HG02588 (cell line): ENCODE measurements around the gene TRABD.

Experiments
- ATAC-seq: cut with Tn5 transposase; IDR thresholded peaks from one replicate; pipeline ENCODE4 v1.9.1; 2021; ENCODE audit warnings: mild to moderate bottlenecking, moderate library complexity; ENCODE audit not compliant: unreplicated experiment

Gene TRABD

DNA sequence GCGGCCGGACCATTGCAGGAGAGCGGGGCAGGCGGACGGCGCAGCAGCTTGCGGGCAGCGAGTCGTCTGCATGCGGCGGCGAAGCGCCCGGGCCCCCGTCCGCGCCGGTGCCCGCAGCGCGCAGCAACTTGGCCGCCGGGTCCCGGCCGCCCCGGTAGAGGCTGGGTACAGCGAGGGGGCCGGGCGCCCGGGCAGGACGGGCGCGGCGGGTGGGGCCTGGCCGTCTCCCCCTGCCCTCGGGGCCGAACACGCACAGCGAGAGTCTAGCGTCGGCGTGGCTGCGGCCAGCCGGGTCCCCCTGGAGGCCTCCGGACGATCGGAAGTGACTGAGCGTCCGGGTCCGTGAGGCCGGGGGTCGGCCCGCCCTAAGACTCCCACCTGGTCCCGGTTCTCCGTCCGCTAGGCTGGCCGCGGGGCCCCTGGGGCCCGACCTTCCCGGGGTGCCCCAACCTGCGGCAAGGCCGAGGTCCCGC, 775 bp upstream of the TRABD start:
- ATAC-seq = no peak

DNA sequence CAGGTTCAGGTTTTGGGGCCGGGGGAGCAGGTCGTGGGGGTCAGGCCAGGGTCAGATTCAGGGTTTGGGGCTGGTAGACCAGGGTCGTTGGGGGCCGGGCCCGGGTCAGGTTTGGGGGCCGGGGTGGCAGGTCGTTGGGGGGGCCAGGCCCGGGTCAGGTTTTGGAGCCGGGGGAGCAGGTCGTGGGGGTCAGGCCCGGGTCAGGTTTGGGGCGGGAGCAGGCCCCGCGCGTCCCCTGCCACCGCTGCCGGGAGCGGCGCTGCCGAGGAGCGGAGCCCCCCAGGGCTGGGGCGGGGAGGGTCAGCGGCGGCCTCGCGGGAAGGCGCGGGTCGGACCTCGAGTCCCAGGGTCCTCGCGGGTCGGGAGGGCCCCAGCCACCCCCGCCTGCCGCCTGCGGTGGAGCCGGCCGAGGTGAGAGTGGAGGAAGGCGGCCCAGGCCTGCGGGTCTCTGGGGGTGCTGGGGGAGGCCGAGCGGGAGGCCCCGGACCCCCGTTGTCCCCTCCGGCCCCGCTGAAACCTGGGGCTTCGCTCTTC, 535 bp downstream of the TRABD start:
- no peak for ATAC-seq

DNA sequence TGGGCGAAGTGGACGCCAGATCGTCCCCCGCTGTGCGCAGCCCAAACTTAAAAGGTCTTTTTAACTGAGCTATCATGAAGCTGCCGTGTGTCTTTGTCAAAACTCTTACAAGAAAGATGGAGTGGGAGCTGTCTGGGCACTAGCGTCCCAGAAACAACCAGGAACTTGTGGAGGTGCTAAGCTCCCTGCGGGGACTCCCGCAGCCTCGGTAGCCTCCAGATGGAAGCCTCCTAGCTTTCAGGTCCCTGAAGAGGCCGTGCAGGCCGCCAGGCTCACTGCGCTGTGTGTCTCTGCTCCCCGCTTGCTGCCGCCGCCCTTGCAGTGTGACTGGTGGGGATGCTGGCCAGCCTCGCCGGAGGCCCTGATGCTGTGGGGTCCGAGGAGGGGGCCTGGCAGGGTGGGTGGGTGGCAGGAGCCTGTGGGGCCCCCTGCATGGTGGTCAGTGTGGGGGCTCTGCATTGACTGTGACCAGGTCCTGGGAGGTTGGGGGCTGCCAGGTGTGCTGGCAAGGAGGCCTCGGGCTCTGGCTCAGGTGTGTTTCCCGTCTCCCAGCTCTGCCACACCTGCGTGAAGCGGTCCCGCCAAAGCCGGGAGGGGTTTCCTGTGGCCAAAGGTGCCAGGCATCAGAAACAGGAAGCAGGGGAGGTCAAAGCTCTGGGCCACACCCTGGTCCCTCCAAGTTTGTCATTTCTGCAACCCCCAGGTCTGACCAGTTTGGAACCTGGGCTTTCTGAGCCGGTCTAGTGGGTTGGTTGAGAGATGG, 1.2 kb downstream of the TRABD start:
- no peak for ATAC-seq

DNA sequence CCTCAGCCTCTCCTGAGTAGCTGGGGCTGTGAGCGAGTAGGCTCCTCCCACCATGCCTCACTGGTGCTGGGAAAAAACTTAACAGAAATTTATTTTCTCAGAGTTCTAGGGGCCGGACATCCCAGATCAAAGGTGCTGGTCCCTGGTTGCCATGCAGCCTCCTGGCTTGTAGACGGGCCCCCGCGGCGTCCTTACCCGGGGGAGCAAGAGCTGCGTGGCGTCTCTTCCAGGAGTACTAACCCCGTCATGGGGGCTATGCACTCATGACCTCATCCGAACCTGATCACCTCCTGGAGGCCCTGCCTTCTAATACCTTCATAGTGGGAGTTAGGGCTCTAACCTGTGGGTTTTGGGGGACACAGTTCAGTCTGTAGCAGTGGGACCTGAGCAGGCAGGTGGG, 2.6 kb downstream of the TRABD start:
- no peak for ATAC-seq

DNA sequence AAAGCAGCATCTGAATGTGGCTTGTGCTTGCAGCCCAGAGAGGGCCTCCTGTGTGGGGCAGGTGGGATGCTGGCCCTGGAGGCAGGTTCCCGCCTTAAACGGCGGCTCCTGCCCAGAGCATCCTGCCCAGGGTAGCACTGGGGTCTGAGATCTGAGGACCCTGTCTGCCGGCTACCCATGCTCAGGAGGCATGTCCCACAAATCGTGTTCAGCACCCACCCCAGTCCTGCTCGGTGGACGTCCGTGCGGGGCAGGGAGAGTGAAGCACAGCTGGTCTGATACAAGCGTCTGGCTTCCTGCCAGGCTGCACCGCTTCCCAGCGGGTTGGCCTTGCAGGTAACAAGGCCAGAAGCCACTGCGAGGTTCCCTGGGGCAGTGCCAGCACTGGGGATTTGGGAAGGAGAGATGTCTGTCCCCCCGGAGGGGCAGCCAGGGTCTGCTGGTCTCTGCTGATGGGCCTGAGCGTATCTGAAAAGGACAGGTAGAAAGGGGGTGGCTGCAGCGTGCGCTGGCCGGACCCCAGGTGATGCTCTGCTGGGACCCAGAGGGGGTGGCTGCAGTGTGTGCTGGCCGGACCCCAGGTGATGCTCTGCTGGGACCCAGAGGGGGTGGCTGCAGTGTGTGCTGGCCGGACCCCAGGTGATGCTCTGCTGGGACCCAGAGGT, 3.6 kb downstream of the TRABD start:
- no peak for ATAC-seq

DNA sequence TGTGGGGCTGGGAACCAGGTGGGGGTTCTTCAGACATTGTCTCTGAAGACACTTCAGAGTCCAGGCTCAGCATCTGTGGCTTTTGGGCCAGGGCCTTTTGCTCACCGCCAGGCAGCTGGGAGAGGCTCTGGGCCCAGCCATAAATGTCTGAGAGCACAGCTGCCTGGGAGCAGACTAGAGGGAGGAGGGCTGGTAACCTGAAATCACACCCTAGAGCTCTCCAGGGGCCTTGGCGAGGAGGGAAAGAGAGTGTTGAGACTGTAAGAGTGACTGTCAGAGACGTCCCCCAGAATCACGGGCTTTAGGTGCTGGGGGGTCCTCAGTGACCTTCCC, 4.1 kb downstream of the TRABD start:
- no peak for ATAC-seq

DNA sequence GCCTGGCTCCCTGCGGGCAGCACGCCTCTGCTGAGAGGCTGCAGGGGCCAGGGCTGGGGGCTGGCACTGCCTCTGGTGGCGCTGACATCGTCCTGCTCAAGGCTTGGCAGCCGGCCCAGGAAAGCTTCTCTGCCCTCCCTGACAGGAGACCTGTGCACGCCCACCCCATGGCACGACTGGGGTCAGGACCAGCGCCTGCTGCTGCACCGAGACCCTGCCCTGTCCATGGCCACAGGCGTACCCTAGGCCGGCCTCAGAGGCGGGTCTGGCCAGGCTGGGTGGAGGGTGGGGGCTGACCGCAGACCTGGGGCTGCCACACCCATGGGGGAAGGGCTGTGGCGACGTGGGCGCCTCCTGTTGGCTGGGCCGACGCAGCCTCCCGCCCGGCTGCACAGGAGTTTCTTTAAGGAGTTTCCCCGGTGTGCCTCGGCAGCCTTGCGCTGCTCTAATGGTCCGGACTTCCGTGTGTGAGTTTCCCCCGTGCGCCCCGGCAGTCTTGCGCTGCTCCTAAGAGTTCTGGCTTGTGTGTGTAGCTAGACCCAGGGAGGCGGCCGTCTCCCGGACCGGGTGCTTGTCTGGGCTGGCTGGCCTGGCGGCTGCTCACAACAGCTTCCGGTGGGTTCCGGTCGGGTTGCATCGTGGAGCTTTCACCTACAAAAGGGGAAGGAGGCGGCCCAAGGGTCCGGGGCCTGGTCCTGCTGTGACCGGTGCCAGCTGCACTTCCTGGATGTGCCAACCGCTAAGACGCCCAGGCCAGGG, 4.6 kb downstream of the TRABD start:
- ATAC-seq = peak; percentile 35

DNA sequence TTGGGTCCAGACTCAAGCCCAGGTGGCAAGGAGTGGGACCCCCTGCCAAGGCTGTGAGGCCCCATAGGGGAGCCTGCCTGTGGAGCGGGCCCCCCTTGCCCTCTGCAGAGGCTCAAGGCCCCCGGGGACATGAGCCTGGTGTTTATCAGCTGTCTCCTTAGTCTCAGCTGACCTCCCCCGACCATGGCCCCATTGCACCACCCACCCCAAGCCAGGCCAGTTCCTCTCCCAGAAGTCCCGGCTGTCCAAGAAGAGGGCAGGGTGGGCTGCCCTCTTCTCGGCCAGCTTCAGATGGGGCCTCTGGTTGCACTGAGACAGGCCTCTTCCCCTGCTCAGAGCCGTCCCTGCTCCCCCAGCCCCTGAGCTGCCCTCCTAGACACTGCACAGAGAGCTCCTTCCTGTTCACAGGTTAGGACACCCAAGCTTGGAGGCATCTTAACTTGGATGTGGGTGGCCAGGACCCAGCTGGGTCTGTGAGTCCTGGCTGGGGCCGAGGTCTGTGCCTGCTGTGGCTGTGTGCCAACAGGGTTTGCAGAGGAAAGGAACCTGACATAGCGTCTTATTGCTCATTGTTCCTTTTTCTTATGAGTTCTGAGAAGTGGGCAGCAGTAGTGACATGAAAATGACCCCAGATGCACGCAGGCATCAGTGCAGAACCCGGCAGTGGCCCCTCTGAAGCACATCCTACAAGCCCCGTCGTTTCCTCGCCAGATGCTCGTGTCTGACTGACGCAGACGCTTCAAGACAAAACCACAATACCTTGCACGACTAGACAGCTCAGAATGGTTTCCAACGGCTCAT, 5.4 kb downstream of the TRABD start:
- no peak for ATAC-seq

DNA sequence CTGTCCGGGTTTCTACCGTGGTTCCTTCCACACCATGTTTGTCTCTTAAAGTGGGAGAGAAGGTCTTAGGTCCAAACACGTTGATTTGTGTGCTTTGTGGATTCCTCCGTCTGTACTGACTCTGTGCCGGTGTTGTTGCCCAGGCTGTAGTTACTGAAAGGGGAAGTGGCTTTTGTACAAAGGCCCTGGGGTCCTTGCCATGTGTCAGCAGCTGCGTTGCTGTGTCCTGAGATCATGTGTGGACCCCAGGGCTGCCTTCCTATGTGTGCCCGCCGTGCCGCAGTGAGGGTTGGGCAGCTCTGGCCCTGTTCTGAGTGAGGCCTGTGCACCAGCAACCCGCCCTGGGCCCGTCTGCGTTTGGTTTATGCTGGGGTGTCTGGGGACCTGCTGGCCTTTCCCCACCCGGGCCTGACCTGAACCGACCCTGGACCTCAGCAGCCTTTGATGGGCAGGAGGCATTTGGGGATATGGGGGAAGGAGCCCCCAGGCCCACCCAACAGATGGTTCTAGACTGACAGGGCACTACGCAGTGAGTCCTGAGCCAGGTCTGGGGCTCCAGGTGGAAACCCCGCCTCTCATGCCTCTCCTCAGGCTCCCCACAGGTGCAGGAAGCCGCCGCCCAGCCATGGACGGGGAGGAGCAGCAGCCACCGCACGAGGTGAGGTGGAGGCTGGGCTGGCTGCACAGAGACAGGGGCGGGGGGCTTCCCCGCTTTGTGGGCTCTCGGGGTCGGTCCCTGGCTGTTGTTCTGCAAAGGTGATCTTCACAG, 6.9 kb downstream of the TRABD start:
- ATAC-seq = no peak

DNA sequence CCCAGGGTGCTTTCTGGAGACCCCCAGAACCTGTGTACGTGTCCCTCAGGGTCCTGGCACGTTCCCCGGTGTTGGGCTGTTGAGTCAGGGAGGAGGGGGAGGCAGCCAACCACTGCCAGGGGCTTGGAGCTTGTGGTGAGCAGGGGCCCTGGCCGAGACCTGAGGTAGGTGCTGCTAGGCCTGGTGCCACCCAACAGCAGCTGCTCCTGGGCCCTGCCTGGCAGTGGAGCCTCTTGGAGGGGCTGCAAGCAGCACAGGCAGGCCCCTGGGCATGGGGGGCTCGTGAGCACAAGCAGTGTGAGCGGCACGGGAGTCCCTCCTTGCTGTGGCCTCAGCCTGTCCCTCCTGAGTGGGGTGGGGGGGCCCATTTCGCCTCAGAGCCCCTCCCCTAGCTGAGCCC, 7.9 kb downstream of the TRABD start:
- no peak for ATAC-seq

DNA sequence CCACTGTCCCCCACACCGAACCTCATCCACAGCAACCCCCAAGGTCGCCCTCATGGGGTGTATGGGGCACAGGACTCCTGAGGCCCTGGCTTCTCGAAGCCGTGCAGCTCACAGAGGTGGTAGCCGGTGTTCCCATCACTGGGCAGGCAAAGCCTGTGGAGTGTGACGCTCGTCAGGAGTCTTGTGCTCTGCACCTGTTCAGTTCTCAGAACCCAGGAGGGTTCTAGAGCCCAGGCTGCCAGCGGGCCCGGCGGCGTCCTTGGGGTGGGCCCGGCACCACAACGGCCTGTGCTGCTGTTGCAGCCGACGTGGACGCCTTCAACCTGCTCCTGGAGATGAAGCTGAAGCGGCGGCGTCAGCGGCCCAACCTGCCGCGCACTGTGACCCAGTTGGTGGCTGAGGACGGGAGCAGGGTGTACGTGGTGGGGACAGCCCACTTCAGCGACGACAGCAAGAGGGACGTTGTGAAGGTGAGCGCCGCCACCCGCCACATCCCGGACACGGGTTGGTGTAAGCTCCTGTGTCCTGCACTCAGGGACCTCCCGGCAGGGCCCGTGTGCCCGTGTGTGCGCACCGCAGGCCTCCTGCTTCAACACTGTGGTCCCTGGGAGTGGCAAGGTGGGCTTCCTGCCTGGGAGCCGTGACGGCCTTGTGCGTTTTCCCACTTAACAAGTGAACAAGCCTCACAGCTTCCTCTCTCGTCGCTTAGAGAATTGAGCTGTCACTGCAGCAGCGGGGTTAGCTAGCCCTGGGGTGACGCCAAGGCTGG, 8.5 kb downstream of the TRABD start:
- ATAC-seq = no peak

DNA sequence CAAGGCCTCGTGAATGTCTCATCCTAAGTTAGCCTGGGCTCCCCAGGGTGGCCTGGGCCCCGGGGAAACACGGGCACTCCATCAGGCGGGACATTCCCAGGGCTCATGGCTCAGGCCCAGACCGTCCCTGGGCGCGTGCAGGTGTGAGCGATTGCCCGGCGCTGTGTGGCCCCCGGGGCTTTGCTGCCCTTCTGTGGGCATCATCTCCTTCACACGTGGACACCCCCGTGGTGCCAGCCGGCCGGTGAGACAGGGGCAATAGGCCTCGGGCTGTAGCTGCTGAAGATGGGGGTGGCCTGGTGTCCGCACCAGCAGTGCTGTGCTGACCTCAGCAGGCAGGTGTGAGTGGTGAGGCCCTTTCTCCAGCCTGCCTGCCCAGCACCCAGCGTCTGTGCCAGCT, 10.5 kb downstream of the TRABD start:
- ATAC-seq = no peak

DNA sequence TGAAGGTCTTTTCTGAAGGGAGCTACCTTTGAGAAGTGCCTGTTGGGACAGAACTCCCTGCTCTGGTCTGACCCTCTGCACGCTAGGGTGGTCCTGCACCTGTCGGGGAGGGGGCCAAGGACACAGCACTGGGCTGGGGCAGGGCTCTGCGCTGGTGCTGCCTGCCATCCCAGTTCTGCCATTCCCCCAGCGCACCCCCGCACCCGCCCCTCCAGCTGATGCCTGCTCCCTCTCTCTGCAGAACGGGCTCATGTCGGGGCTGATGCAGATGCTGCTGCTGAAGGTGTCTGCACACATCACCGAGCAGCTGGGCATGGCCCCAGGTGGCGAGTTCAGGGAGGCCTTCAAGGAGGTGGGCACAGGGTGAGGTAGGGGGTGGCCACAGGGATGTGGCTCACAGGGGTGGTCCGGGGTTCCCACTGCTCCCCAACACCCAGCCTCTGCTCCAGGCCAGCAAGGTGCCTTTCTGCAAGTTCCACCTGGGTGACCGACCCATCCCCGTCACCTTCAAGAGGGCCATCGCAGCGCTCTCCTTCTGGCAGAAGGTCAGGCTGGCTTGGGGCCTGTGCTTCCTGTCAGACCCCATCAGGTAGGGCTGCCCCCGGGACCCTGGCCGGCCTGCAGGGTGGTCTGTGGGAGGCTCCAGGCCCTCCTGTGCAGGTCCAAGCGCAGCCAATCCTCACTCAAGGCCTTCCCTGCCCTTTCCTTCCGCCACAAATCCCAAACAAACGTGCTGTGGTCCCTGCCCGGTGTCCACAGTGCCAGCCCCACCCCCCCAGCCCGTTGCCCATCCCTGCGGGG, 11.5 kb downstream of the TRABD start:
- no peak for ATAC-seq

DNA sequence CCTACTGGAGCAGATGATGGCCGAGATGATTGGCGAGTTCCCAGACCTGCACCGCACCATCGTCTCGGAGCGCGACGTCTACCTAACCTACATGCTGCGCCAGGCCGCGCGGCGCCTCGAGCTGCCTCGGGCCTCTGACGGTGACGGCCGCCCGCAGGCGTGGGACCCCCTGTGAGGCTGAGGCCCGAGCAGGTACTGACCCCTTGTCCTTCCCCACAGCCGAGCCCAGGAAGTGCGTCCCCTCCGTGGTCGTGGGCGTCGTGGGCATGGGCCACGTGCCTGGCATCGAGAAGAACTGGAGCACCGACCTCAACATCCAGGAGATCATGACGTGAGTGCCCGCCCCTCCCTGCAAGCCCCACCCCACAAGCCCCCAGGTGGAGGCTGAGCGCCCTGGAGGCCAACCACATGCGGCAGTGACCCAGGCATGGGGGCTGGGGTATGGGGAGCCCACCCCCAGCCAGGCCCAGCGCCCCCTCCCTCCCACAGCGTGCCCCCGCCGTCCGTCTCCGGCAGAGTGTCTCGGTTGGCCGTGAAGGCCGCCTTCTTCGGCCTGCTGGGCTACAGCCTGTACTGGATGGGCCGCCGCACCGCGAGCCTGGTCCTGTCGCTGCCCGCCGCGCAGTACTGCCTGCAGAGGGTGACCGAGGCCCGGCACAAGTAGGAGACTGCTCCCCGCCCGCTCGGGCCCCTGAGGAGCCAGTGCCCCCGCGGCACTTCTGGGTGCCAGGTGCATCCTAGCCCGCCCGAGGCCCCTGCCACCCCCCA, 12.3 kb downstream of the TRABD start:
- no peak for ATAC-seq

DNA sequence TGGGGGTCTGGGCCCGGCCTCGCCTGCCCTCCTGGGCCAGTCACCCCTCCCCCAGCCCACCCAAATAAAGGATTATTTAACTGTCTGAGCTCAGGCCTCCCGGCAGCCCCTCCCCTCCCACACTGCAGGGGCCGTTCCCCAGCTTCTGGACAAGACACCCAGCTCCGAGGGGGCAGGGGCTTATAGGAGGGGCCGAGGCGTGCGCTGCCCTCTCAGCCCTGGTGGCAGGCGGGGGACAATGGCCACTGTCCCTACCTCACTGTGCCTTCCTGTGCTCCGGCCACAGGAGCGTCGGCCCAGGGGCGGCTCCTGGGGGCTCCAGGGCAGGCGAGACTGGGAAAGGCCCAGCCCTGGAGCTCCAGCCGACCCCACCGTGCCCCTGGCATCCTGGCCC, 12.9 kb downstream of the TRABD start:
- no peak for ATAC-seq

DNA sequence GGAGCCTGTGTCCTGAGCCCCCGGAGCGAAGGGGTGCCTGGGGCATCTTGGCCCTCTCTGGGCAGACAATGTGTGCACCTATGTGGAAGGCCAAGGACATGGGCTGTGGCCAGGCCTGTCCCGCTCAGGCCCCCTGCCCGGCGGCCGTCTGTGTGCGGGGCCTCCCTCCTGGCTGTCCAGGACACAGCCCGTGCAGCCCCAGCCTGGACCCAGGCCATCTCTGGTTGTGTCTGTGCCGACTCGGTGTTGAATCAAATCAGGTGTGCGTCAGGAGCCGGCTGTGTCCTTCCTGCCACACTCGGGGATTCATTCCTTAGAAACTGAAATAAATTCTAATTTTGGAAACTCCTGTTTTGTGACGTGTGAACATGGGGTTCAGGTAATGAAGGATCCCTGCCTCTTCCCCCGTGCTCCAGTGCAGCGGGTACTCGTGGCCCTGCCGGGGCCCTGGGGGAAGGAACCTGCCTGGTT, 13.6 kb downstream of the TRABD start:
- no peak for ATAC-seq

DNA sequence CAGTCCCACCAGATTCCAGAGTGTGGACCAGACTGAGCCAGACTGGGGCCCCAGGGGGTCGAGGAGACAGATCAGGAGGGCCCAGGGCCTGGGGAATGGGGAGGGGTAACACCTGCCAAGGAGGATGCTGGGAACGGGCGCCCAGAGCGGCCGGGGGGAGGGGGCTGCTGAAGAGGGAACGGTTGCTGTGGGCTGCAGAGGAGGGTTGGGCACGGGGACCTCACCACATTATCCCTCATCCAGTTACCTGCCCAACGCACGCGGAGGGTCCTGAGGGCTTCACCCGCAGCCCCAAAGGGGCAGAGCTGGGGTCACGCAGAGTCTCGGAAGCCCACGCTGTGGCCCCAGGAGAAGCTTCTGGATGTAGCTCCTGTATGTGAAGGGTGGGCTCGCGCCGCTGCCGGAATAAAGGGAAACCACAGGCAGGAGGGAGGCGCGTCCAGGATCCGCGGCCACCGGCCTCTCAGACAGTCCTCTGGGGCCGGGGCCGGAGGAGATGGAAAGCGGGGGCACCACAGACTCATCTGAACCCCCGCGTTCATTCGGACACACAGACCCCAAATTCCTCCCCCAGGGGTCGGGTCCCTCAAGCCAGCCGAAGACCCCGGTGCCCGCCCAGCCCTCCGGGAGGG, 14.2 kb downstream of the TRABD start:
- no peak for ATAC-seq
